Hematopoietic multipotent progenitor cell (in vitro differentiated cells): ENCODE data around the gene LZTR1. TPM values are rescaled to one million over a fixed set of nuclear protein-coding genes. Genes with fewer than 3 reads are reported as not detected.
"Not testable (repeated sequence)": the region's sequence is repeated elsewhere in the genome, so short reads cannot be mapped to it uniquely, and the experiment has no call there.

Source experiments
- DNase-seq, 3 donors: peaks; one replicate each; pipeline ENCODE4 v3.0.0-alpha.2; 2011 to 2015; ENCODE audit warnings: low read depth in 2 of 3, low spot score in 2 of 3
- total RNA-seq: library from RNA; depleted of rRNA; stranded (reverse); fragments of >200 nt; gene quantifications from one replicate; pipeline ENCODE4 v1.2.3, GENCODE V29; 2012

Gene LZTR1
- 72.2 TPM for total RNA-seq

- peak; percentile 59 to 73 (median 63) for DNase-seq
Measured at GRCh38 chr22:20981787-20982562, at the start of gene LZTR1. Gene LZTR1, plus strand, starts transcription at chr22:20982297. Its CDS starts 75 bp downstream, at chr22:20982372.

GRCh38 chr22:20933910-20934309, 48.2 kb upstream of the LZTR1 start:
- no peak for DNase-seq

- not testable (repeated sequence) for DNase-seq
Measured at GRCh38 chr22:20935049-20935448, 47.0 kb upstream of the LZTR1 start.

- not testable (repeated sequence) for DNase-seq
Measured at GRCh38 chr22:20935780-20936539, 46.1 kb upstream of the LZTR1 start.

- no peak for DNase-seq
Measured at GRCh38 chr22:20937031-20937793, 44.9 kb upstream of the LZTR1 start.

GRCh38 chr22:20937794-20938671, 44.1 kb upstream of the LZTR1 start:
- DNase-seq, result no peak

GRCh38 chr22:20939457-20940185, 42.5 kb upstream of the LZTR1 start:
- not testable (repeated sequence) for DNase-seq

GRCh38 chr22:20940186-20940651, 41.9 kb upstream of the LZTR1 start:
- DNase-seq, result no peak

- DNase-seq, result no peak
Measured at GRCh38 chr22:20940904-20941385, 41.2 kb upstream of the LZTR1 start.

- not testable (repeated sequence) for DNase-seq
Measured at GRCh38 chr22:20942203-20942902, 39.7 kb upstream of the LZTR1 start.

- no peak for DNase-seq
Measured at GRCh38 chr22:20943104-20943933, 38.8 kb upstream of the LZTR1 start.

GRCh38 chr22:20944042-20944441, 38.1 kb upstream of the LZTR1 start:
- DNase-seq, result no peak

GRCh38 chr22:20945578-20945934, 36.5 kb upstream of the LZTR1 start:
- DNase-seq, result no peak

GRCh38 chr22:20946080-20946986, 35.8 kb upstream of the LZTR1 start:
- no peak for DNase-seq

GRCh38 chr22:20946991-20947390, 35.1 kb upstream of the LZTR1 start:
- no peak for DNase-seq

GRCh38 chr22:20948450-20948849, 33.6 kb upstream of the LZTR1 start:
- DNase-seq, result no peak

GRCh38 chr22:20948989-20949388, 33.1 kb upstream of the LZTR1 start:
- no peak for DNase-seq
